ENCODE measurements around the gene TLR3. TPM values are rescaled to one million over a fixed set of nuclear protein-coding genes. Genes with fewer than 3 reads are reported as not detected.

The TLR3 gene
- total and polyA plus RNA-seq, 2 of the 8 experiments (the other 6 are each of a cell fraction or from before 2014, with no cell fraction given), result 1.00 to 2.6 TPM

DNA sequence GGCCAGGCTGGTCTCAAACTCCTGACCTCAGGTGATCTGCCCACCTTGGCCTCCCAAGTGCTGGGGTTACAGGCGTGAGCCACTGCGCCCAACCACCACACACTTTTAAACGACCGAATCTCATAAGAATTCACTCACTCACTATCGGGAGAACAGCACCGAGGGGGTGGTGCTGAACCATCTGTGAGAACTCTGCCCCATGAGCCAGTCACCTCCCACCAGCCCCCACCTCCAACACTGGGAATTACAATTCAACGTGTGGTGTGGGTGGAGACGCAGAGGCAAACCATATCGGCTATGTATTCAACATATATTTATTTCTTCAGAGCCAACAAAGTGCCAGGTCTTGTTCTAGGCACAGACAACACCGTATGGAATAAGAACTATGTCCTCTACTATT, 3.6 kb downstream of the TLR3 start:
- H4K5ac ChIP-seq (ENCODE audit: insufficient read length, low read depth, low read length), result no peak overlapping the region
- H3K9ac ChIP-seq (replicated peaks in 1 of 4; ENCODE audit: extremely low read depth in 1 of 4, low read depth in 3 of 4, low read length in 3 of 4), result no peak overlapping the region
- no peaks in the 10 kb centered on the region for H3K79me1 ChIP-seq (ENCODE audit: low read depth, low read length)
- no peak overlapping the region for H2AK5ac ChIP-seq (ENCODE audit: low read depth, low read length)
- no peak overlapping the region for H2BK5ac ChIP-seq (ENCODE audit: low read depth, low read length)
- H2BK12ac ChIP-seq (ENCODE audit: low read depth, low read length), result no peak overlapping the region
- WGBS, 2 experiments (ENCODE audit: extremely low coverage in 1 of 2, insufficient coverage in 1 of 2, insufficient read length in 1 of 2, insufficient replicate concordance in 2 of 2, low coverage in 1 of 2, low lambda C conversion rate in 2 of 2, missing lambda C conversion rate in 1 of 2), result 83% methylated on average over 10 of the region's 10 CpGs; no CpG with 5 or more reads in 1 of the 2 experiments
- no peaks in the 10 kb centered on the region for H3K79me2 ChIP-seq (ENCODE audit: control insufficient read depth in 1 of 2, insufficient read depth in 2 of 2, low read length in 2 of 2)
- no peak overlapping the region for H3K23ac ChIP-seq (ENCODE audit: insufficient read length)
- ChIA-PET POLR2A (ENCODE audit: partially characterized antibody) (no interaction called here), CTCF (ENCODE audit: partially characterized antibody) (interaction anchor here (0.7 to 8.8 kb wide), 5 partner anchors 7 to 65 kb away, joined by 3 to 53 read pairs (median 3); no protein-coding TSS in a partner anchor)
- H3K27me3 ChIP-seq (replicated peaks in 1 of 4; ENCODE audit: control insufficient read depth in 3 of 4, extremely low read depth in 1 of 4, insufficient read depth in 3 of 4, low read length in 3 of 4), result no peaks in the 10 kb centered on the region
- no peak overlapping the region for H3K27ac ChIP-seq (ENCODE audit: low read depth, low read length)
- H3K4me3 ChIP-seq (ENCODE audit: extremely low read depth in 1 of 4, insufficient read depth in 2 of 4, low read depth in 3 of 4, low read length in 4 of 4), result no peak overlapping the region
- H4K20me1 ChIP-seq (replicated peaks in 1 of 2; ENCODE audit: control insufficient read depth in 1 of 2, insufficient read depth in 2 of 2, low read length in 2 of 2), result no peaks in the 10 kb centered on the region
- no peak overlapping the region for H4K91ac ChIP-seq (replicated peaks; ENCODE audit: insufficient read length, low read length)
- no peak overlapping the region for H3K56ac ChIP-seq (replicated peaks; ENCODE audit: insufficient read length, low read depth, low read length)
- H3K9me3 ChIP-seq (ENCODE audit: insufficient read depth in 2 of 2, low read depth in 1 of 2, low read length in 1 of 2), result no peaks in the 10 kb centered on the region
- no peak for FAIRE-seq
- no peak overlapping the region for H3K18ac ChIP-seq (ENCODE audit: extremely low read depth, low read length)
- no peaks in the 10 kb centered on the region for H3K23me2 ChIP-seq (ENCODE audit: low read depth, low read length)
- H3K4me2 ChIP-seq (ENCODE audit: insufficient read depth in 1 of 2, low read depth in 2 of 2, low read length in 2 of 2), result no peak overlapping the region
- no peak overlapping the region for H2AFZ ChIP-seq (ENCODE audit: low read length)
- no peak overlapping the region for H4K8ac ChIP-seq (ENCODE audit: extremely low read depth, insufficient read depth, low read length)
- no peak overlapping the region for H2BK15ac ChIP-seq (ENCODE audit: low read length)
- no peak overlapping the region for H3K14ac ChIP-seq (ENCODE audit: insufficient read length)
- no peaks in the 10 kb centered on the region for H3K36me3 ChIP-seq (ENCODE audit: control insufficient read depth in 2 of 4, insufficient read depth in 4 of 4, low read length in 3 of 4)
- no peak overlapping the region for H2BK20ac ChIP-seq (ENCODE audit: low read length)
- H2BK120ac ChIP-seq (replicated peaks; ENCODE audit: low read depth, low read length), result no peak overlapping the region
- TF ChIP-seq CEBPB (IDR thresholded peaks at IDR 0.05; ENCODE audit: low read depth, low read length), result no peak
- no peak for TF ChIP-seq SUZ12 (IDR thresholded peaks at IDR 0.05; ENCODE audit: low read length)
- TF ChIP-seq TCF12 (IDR thresholded peaks at IDR 0.05; ENCODE audit: low read depth, low read length), result no peak
- no peak for TF ChIP-seq SIRT6 (IDR thresholded peaks at IDR 0.05; ENCODE audit: low read length)
- no peak for TF ChIP-seq CREB1 (IDR thresholded peaks at IDR 0.05)
- TF ChIP-seq CBX8 (IDR thresholded peaks at IDR 0.05; ENCODE audit: borderline replicate concordance, low read depth, low read length), result no peak
- TF ChIP-seq TAF1 (IDR thresholded peaks at IDR 0.05; ENCODE audit: low read depth, low read length), result no peak
- no peak for DNase-seq (ENCODE audit: low read depth in 1 of 2, low spot score in 2 of 2)
- peaks cover 0 to 7% (median 3%) of the 10 kb centered on the region in 4 experiments; a peak in 3 of 7 replicates for H3K4me1 ChIP-seq (replicated peaks in 1 of 4; ENCODE audit: control insufficient read depth in 3 of 4, insufficient read depth in 4 of 4, low read length in 3 of 4)
- H3K4ac ChIP-seq (replicated peaks; ENCODE audit: insufficient read length, low read depth, low read length), result no peak overlapping the region
